Limb (tissue), 2 donors: ENCODE results near the gene MAML1.

Experiments used
- DNase-seq, 2 donors: peaks; one replicate each; pipeline ENCODE4 v3.0.0-alpha.2; 2016; ENCODE audit errors: extremely low spot score in 2 of 2

MAML1 gene

GRCh38 chr5:179821298-179822058 is 88.9 kb downstream of the MAML1 start:
- peak; percentile 91 for DNase-seq

- no peak for DNase-seq
These were observed 89.4 kb downstream of the MAML1 start for GRCh38 chr5:179822059-179822432.

GRCh38 chr5:179822444-179822990 is 89.9 kb downstream of the MAML1 start:
- no peak for DNase-seq

- no peak for DNase-seq
These were observed 91.5 kb downstream of the MAML1 start for GRCh38 chr5:179823937-179824744.

- DNase-seq, result no peak
These were observed 92.1 kb downstream of the MAML1 start for GRCh38 chr5:179824745-179825112.

- no peak for DNase-seq
These were observed 93.1 kb downstream of the MAML1 start for GRCh38 chr5:179825655-179826182.
